ENCODE measurements around the gene SYNE1. TPM values are rescaled to one million over a fixed set of nuclear protein-coding genes. Genes with fewer than 3 reads are reported as not detected.

SYNE1 gene
- total RNA-seq, 1 experiment from 2014 or later: 6.5 TPM

GRCh38 chr6:152378169-152378568 lies 259.0 kb downstream of the SYNE1 start:
- no peaks in the 10 kb centered on the region for H3K27me3 Mint-ChIP-seq (ENCODE audit: low read depth)
- POLR2A ChIA-PET: no interaction called here
- no peak overlapping the region for H3K4me3 Mint-ChIP-seq
- no peak for DNase-seq (ENCODE audit: low spot score)
- H3K27ac Mint-ChIP-seq: no peak overlapping the region; the same call in 1 of the 2 replicates
- TF ChIP-seq KAT7 (CRISPR knock-in tag; IDR thresholded peaks at IDR 0.05; ENCODE audit: borderline replicate concordance): no peak
- TF ChIP-seq ZSCAN18 (CRISPR knock-in tag; IDR thresholded peaks at IDR 0.05): no peak
- no peak for TF ChIP-seq ZNF423 (CRISPR knock-in tag; IDR thresholded peaks at IDR 0.05)
- no peak for TF ChIP-seq ZNF512 (CRISPR knock-in tag; IDR thresholded peaks at IDR 0.05; ENCODE audit: borderline replicate concordance)
- no peak for TF ChIP-seq ATF1 (CRISPR knock-in tag; IDR thresholded peaks at IDR 0.05)
- no peak for TF ChIP-seq ZMAT4 (CRISPR knock-in tag; IDR thresholded peaks at IDR 0.05)
- no peak for TF ChIP-seq NR1H2 (CRISPR knock-in tag; IDR thresholded peaks at IDR 0.05)
- TF ChIP-seq ZNF263 (CRISPR knock-in tag; IDR thresholded peaks at IDR 0.05; ENCODE audit: low read depth): no peak
- no peak for TF ChIP-seq RELA (CRISPR knock-in tag; IDR thresholded peaks at IDR 0.05; ENCODE audit: borderline replicate concordance)
- no peak for TF ChIP-seq MAX (CRISPR knock-in tag; IDR thresholded peaks at IDR 0.05)
- TF ChIP-seq NFATC4 (CRISPR knock-in tag; IDR thresholded peaks at IDR 0.05): no peak
- no peak for TF ChIP-seq ATF3 (CRISPR knock-in tag; conservative IDR thresholded peaks at IDR 0.05)
- TF ChIP-seq SMAD3 (CRISPR knock-in tag; IDR thresholded peaks at IDR 0.05; ENCODE audit: borderline replicate concordance): no peak
- TF ChIP-seq GTF2I (CRISPR knock-in tag; conservative IDR thresholded peaks at IDR 0.05): no peak
- no peak for TF ChIP-seq ZNF232 (CRISPR knock-in tag; IDR thresholded peaks at IDR 0.05)
- no peak for TF ChIP-seq USF2 (CRISPR knock-in tag; IDR thresholded peaks at IDR 0.05)
- TF ChIP-seq RORB (CRISPR knock-in tag; IDR thresholded peaks at IDR 0.05): no peak
- TF ChIP-seq ZNF281 (CRISPR knock-in tag; IDR thresholded peaks at IDR 0.05): no peak
- TF ChIP-seq ERG (CRISPR knock-in tag; IDR thresholded peaks at IDR 0.05): no peak
- no peaks in the 10 kb centered on the region for H3K36me3 Mint-ChIP-seq
- H3K4me1 Mint-ChIP-seq: peaks cover 9% of the 10 kb centered on the region; the same call in 1 of the 2 replicates
- no peaks in the 10 kb centered on the region for H3K9me3 Mint-ChIP-seq
- ATAC-seq: no peak
- CTCF ChIA-PET: no interaction called here

Data from WTC11 (cell line).